ACC112 (cell line): ENCODE results near the gene PRKAG2.
"Not testable (repeated sequence)": the region's sequence is repeated elsewhere in the genome, so short reads cannot be mapped to it uniquely, and the experiment has no call there.

ENCODE experiments used
- H2AFZ ChIP-seq: fragments of 200-600 bp; sonication (generic); one replicate; pipeline ENCODE4 v1.6.0; 2017; ENCODE audit warnings: antibody characterized with exemption, low read length; ENCODE audit not compliant: unreplicated experiment
- H3K27ac ChIP-seq: fragments of 200-600 bp; sonication (generic); 2 replicates; pipeline ENCODE4 v1.5.1; 2014; ENCODE audit warnings: low read depth, mild to moderate bottlenecking, antibody characterized with exemption, low read length, moderate library complexity
- H3K27me3 ChIP-seq: fragments of 200-600 bp; sonication (generic); 2 replicates; pipeline ENCODE4 v1.6.1; 2014; ENCODE audit warnings: mild to moderate bottlenecking, antibody characterized with exemption, low read length, moderate library complexity, mixed read lengths; ENCODE audit not compliant: insufficient read depth
- H3K36me3 ChIP-seq: fragments of 200-600 bp; sonication (generic); 2 replicates; pipeline ENCODE4 v1.6.1; 2016; ENCODE audit warnings: mild to moderate bottlenecking, antibody characterized with exemption, low read length, moderate library complexity, mixed read lengths; ENCODE audit not compliant: insufficient read depth
- H3K4me1 ChIP-seq: fragments of 200-600 bp; sonication (generic); one replicate; pipeline ENCODE4 v1.6.1; 2016; ENCODE audit warnings: low read length, mixed read lengths; ENCODE audit not compliant: insufficient read depth, unreplicated experiment, control insufficient read depth
- H3K4me3 ChIP-seq: fragments of 200-600 bp; sonication (generic); 2 replicates; pipeline ENCODE4 v1.5.1; 2014; ENCODE audit warnings: mild to moderate bottlenecking, low read depth, low read length
- H3K79me2 ChIP-seq: fragments of 200-600 bp; sonication (generic); one replicate; pipeline ENCODE4 v1.6.0; 2016; ENCODE audit warnings: low read length; ENCODE audit not compliant: control insufficient read depth, unreplicated experiment, insufficient read depth

PRKAG2 gene

GRCh38 chr7:151798851-151799448, 78.0 kb downstream of the PRKAG2 start:
- Histone ChIP-seq H3K4me3 (no peak overlapping the region), H2AFZ (no peak overlapping the region), H3K27ac (no peak overlapping the region), H3K27me3 (peaks cover under 1% of the 10 kb centered on the region; the same call in 1 of the 2 replicates), H3K79me2 (no peaks in the 10 kb centered on the region), H3K4me1 (peaks cover 18% of the 10 kb centered on the region), H3K36me3 (no peaks in the 10 kb centered on the region)

- Histone ChIP-seq H3K4me1 (peaks cover 18% of the 10 kb centered on the region), H3K27ac (peak overlapping the region; percentile 69), H2AFZ (peak overlapping the region; percentile 58), H3K4me3 (0 out of 2 replicates have a peak overlapping the region, but pooled peaks have one; percentile 18)
- H3K79me2 ChIP-seq, H3K36me3 ChIP-seq, H3K27me3 ChIP-seq: not testable (repeated sequence)
Measured at GRCh38 chr7:151797667-151798307, 79.1 kb downstream of the PRKAG2 start.

GRCh38 chr7:151796871-151797537, 79.9 kb downstream of the PRKAG2 start:
- no peaks in the 10 kb centered on the region for H3K36me3 ChIP-seq
- H3K4me1 ChIP-seq, result peaks cover 18% of the 10 kb centered on the region
- peak overlapping the region; percentile 69 for H3K27ac ChIP-seq
- peak overlapping the region; percentile 58 for H2AFZ ChIP-seq
- H3K79me2 ChIP-seq, result no peaks in the 10 kb centered on the region
- H3K4me3 ChIP-seq, result no peak overlapping the region
- H3K27me3 ChIP-seq, result no peaks in the 10 kb centered on the region

- Histone ChIP-seq H3K27me3 (no peaks in the 10 kb centered on the region), H3K27ac (no peak overlapping the region)
Measured at GRCh38 chr7:151796091-151796870, 80.6 kb downstream of the PRKAG2 start.

GRCh38 chr7:151795168-151795811, 81.6 kb downstream of the PRKAG2 start:
- H3K79me2 ChIP-seq, result no peaks in the 10 kb centered on the region
- no peaks in the 10 kb centered on the region for H3K36me3 ChIP-seq
- no peak overlapping the region for H3K4me3 ChIP-seq
- H3K27me3 ChIP-seq, result no peaks in the 10 kb centered on the region
- no peak overlapping the region for H2AFZ ChIP-seq
- peaks cover 18% of the 10 kb centered on the region for H3K4me1 ChIP-seq
- no peak overlapping the region for H3K27ac ChIP-seq

More at GRCh38 chr7:151796091-151796870, 80.6 kb downstream of the PRKAG2 start:
- Histone ChIP-seq H2AFZ (no peak overlapping the region), H3K4me1 (peaks cover 18% of the 10 kb centered on the region), H3K4me3 (no peak overlapping the region), H3K36me3 (no peaks in the 10 kb centered on the region), H3K79me2 (no peaks in the 10 kb centered on the region)

- no peaks in the 10 kb centered on the region for H3K79me2 ChIP-seq
- no peaks in the 10 kb centered on the region for H3K27me3 ChIP-seq
- H3K4me1 ChIP-seq, result peaks cover 18% of the 10 kb centered on the region
- H3K36me3 ChIP-seq, result no peaks in the 10 kb centered on the region
- no peak overlapping the region for H3K4me3 ChIP-seq
- H3K27ac ChIP-seq, result no peak overlapping the region
- H2AFZ ChIP-seq, result no peak overlapping the region
Measured at GRCh38 chr7:151794508-151795167, 82.3 kb downstream of the PRKAG2 start.

GRCh38 chr7:151793991-151794507, 82.9 kb downstream of the PRKAG2 start:
- Histone ChIP-seq H3K27ac (no peak overlapping the region), H2AFZ (no peak overlapping the region), H3K4me3 (no peak overlapping the region), H3K79me2 (no peaks in the 10 kb centered on the region), H3K27me3 (no peaks in the 10 kb centered on the region), H3K4me1 (peaks cover 18% of the 10 kb centered on the region), H3K36me3 (no peaks in the 10 kb centered on the region)

- no peaks in the 10 kb centered on the region for H3K27me3 ChIP-seq
- H3K36me3 ChIP-seq, result no peaks in the 10 kb centered on the region
- H3K4me1 ChIP-seq, result peaks cover 18% of the 10 kb centered on the region
- H3K79me2 ChIP-seq, result no peaks in the 10 kb centered on the region
- no peak overlapping the region for H3K4me3 ChIP-seq
- H3K27ac ChIP-seq, result no peak overlapping the region
- H2AFZ ChIP-seq, result no peak overlapping the region
Measured at GRCh38 chr7:151793531-151793951, 83.4 kb downstream of the PRKAG2 start.

- H2AFZ ChIP-seq, result no peak overlapping the region
- H3K27me3 ChIP-seq, result peaks cover under 1% of the 10 kb centered on the region; the same call in 1 of the 2 replicates
- H3K36me3 ChIP-seq, result no peaks in the 10 kb centered on the region
Measured at GRCh38 chr7:151792636-151793035, 84.3 kb downstream of the PRKAG2 start.

More at GRCh38 chr7:151792636-151793035, 84.3 kb downstream of the PRKAG2 start:
- Histone ChIP-seq H3K79me2 (no peaks in the 10 kb centered on the region), H3K4me1 (peaks cover 17% of the 10 kb centered on the region), H3K4me3 (no peak overlapping the region), H3K27ac (no peak overlapping the region)
